Uterus (tissue), 2 donors: Measurements from ENCODE around the gene MTMR10.

ENCODE experiments used
- CTCF ChIP-seq, 4 experiments: fragments of 200-600 bp in 2 of 4; fragments of 450-650 bp in 2 of 4; sonication (generic) in 2 of 4; IDR thresholded peaks; one replicate each; pipeline ENCODE4 v1.5.1; 2016 to 2019; ENCODE audit warnings: antibody characterized with exemption in 4 of 4, mild to moderate bottlenecking in 2 of 4, moderate library complexity in 1 of 4
- POLR2A ChIP-seq, 2 donors: fragments of 450-650 bp; IDR thresholded peaks; one replicate each; pipeline ENCODE4 v1.6.1; 2016; ENCODE audit warnings: antibody characterized with exemption in 2 of 2, mild to moderate bottlenecking in 1 of 2, moderate library complexity in 1 of 2

- TF ChIP-seq POLR2A (IDR thresholded peaks at IDR 0.05) (no peak), CTCF (IDR thresholded peaks at IDR 0.05) (no peak)
Observed at GRCh38 chr15:31021067-31021665, 29.7 kb upstream of the MTMR10 start.
